H9 (cell line): Measurements from ENCODE around the gene KCNK16. TPM values are rescaled to one million over a fixed set of nuclear protein-coding genes. Genes with fewer than 3 reads are reported as not detected.

Experiments
- DNase-seq: peaks from one replicate; pipeline ENCODE4 v3.0.0-alpha.2; 2017
- H2AFZ ChIP-seq: one replicate; pipeline ENCODE4 v1.6.1; 2013; ENCODE audit warnings: mild to moderate bottlenecking, low read length, control low read depth, moderate library complexity
- H2AK5ac ChIP-seq: 2 replicates; pipeline ENCODE4 v1.6.1; 2013; ENCODE audit warnings: low read length, control low read depth, mixed read lengths; ENCODE audit not compliant: insufficient read length
- H2BK120ac ChIP-seq: one replicate; pipeline ENCODE4 v1.6.1; 2013; ENCODE audit warnings: low read depth, mild to moderate bottlenecking, low read length, control low read depth, inconsistent platforms; ENCODE audit not compliant: poor library complexity, severe bottlenecking
- H2BK12ac ChIP-seq: 2 replicates; pipeline ENCODE4 v1.6.1; 2013; ENCODE audit warnings: low read length, control low read depth, mixed read lengths, low read depth; ENCODE audit not compliant: insufficient read length
- H2BK15ac ChIP-seq: 2 replicates; pipeline ENCODE4 v1.6.1; 2013; ENCODE audit warnings: low read depth, low read length, control low read depth
- H2BK20ac ChIP-seq: one replicate; pipeline ENCODE4 v1.6.1; 2013; ENCODE audit warnings: low read depth, mild to moderate bottlenecking, low read length, control low read depth, inconsistent platforms; ENCODE audit not compliant: poor library complexity, severe bottlenecking
- H2BK5ac ChIP-seq: 2 replicates; pipeline ENCODE4 v1.6.1; 2013; ENCODE audit warnings: low read length, control low read depth, mixed read lengths; ENCODE audit not compliant: insufficient read length
- H3K14ac ChIP-seq: 2 replicates; pipeline ENCODE4 v1.6.1; 2013; ENCODE audit warnings: low read length, control low read depth; ENCODE audit not compliant: insufficient read depth
- H3K18ac ChIP-seq: 2 replicates; pipeline ENCODE4 v1.6.1; 2013; ENCODE audit warnings: low read depth, mild to moderate bottlenecking, mixed read lengths, low read length, control low read depth; ENCODE audit not compliant: insufficient read length
- H3K23ac ChIP-seq: 2 replicates; pipeline ENCODE4 v1.6.1; 2013; ENCODE audit warnings: low read length, control low read depth, mixed read lengths, low read depth; ENCODE audit not compliant: insufficient read length
- H3K23me2 ChIP-seq: 2 replicates; pipeline ENCODE4 v1.6.1; 2013; ENCODE audit warnings: low read depth, mild to moderate bottlenecking, mixed read lengths, low read length, control low read depth; ENCODE audit not compliant: insufficient read length, poor library complexity, severe bottlenecking
- H3K27ac ChIP-seq: 2 replicates; pipeline ENCODE4 v1.5.1; 2013; ENCODE audit warnings: low read length, control low read depth, mixed read lengths, low read depth; ENCODE audit not compliant: insufficient read length
- H3K27me3 ChIP-seq: 2 replicates; pipeline ENCODE4 v1.6.1; 2013; ENCODE audit warnings: low read length, control low read depth, inconsistent platforms; ENCODE audit not compliant: insufficient read depth
- H3K4ac ChIP-seq: 2 replicates; pipeline ENCODE4 v1.6.1; 2013; ENCODE audit warnings: low read depth, mild to moderate bottlenecking, control low read depth, inconsistent platforms, low read length, moderate library complexity
- H3K4me1 ChIP-seq: 2 replicates; pipeline ENCODE4 v1.6.1; 2013; ENCODE audit warnings: low read length, control low read depth, inconsistent platforms; ENCODE audit not compliant: insufficient read depth
- H3K4me2 ChIP-seq: 2 replicates; pipeline ENCODE4 v1.6.1; 2013; ENCODE audit warnings: low read length, control low read depth, mixed read lengths; ENCODE audit not compliant: insufficient read length, insufficient read depth
- H3K56ac ChIP-seq: 2 replicates; pipeline ENCODE4 v1.6.1; 2013; ENCODE audit warnings: low read depth, mild to moderate bottlenecking, mixed read lengths, low read length, control low read depth; ENCODE audit not compliant: insufficient read length
- H3K79me1 ChIP-seq: 2 replicates; pipeline ENCODE4 v1.6.1; 2013; ENCODE audit warnings: low read depth, mild to moderate bottlenecking, moderate library complexity, low read length, control low read depth, inconsistent platforms; ENCODE audit not compliant: insufficient read depth, poor library complexity, severe bottlenecking
- H3K79me2 ChIP-seq: 2 replicates; pipeline ENCODE4 v1.6.1; 2013; ENCODE audit warnings: low read length, control low read depth, inconsistent platforms; ENCODE audit not compliant: insufficient read depth
- H3K9ac ChIP-seq: 2 replicates; pipeline ENCODE4 v1.6.1; 2013; ENCODE audit warnings: low read length, control low read depth, mixed read lengths; ENCODE audit not compliant: insufficient read length; ENCODE audit errors: extremely low read depth
- H3K9me3 ChIP-seq: one replicate; pipeline ENCODE4 v1.6.1; 2013; ENCODE audit warnings: low read depth, low read length, inconsistent platforms; ENCODE audit not compliant: control insufficient read depth
- H3T11ph ChIP-seq: one replicate; pipeline ENCODE4 v1.6.1; 2013; ENCODE audit warnings: mild to moderate bottlenecking, low read length, control low read depth, inconsistent platforms
- H4K20me1 ChIP-seq: one replicate; pipeline ENCODE4 v1.6.1; 2013; ENCODE audit not compliant: control insufficient read depth, insufficient read length, insufficient read depth
- H4K5ac ChIP-seq: 2 replicates; pipeline ENCODE4 v1.6.1; 2013; ENCODE audit warnings: low read depth, mild to moderate bottlenecking, mixed read lengths, low read length, control low read depth; ENCODE audit not compliant: insufficient read length
- H4K8ac ChIP-seq: replicated peaks from 2 replicates; pipeline ENCODE4 v1.6.1; 2013; ENCODE audit warnings: low read length, control low read depth, mixed read lengths, low read depth; ENCODE audit not compliant: insufficient read length
- H4K91ac ChIP-seq: 2 replicates; pipeline ENCODE4 v1.6.1; 2013; ENCODE audit warnings: low read depth, mild to moderate bottlenecking, moderate library complexity, mixed read lengths, low read length, control low read depth; ENCODE audit not compliant: insufficient read length
- H3K27ac Mint-ChIP-seq, 3 experiments: 2 replicates in 2 of 3; 3 replicates in 1 of 3; pipeline ENCODE4 v1.8.0; 2020 to 2021; ENCODE audit warnings: mixed read lengths in 3 of 3, mild to moderate bottlenecking in 1 of 3, moderate library complexity in 1 of 3
- H3K27me3 Mint-ChIP-seq: 2 replicates; pipeline ENCODE4 v1.8.0; 2021; ENCODE audit warnings: low read depth, mild to moderate bottlenecking, moderate library complexity, mixed read lengths
- H3K36me3 Mint-ChIP-seq, 3 experiments: 2 replicates in 2 of 3; 3 replicates in 1 of 3; pipeline ENCODE4 v1.8.0; 2020 to 2021; ENCODE audit warnings: low read depth in 3 of 3, mixed read lengths in 3 of 3; ENCODE audit not compliant: insufficient read depth in 1 of 3
- H3K4me1 Mint-ChIP-seq, 2 experiments: 2 replicates each; pipeline ENCODE4 v1.8.0; 2020; ENCODE audit warnings: mixed read lengths in 2 of 2
- H3K4me3 Mint-ChIP-seq, 2 experiments: 2 replicates in 1 of 2; 3 replicates in 1 of 2; pipeline ENCODE4 v1.8.0; 2020 to 2021; ENCODE audit warnings: mild to moderate bottlenecking in 2 of 2, mixed read lengths in 2 of 2, moderate library complexity in 1 of 2
- H3K9me3 Mint-ChIP-seq, 2 experiments: 2 replicates in 1 of 2; 3 replicates in 1 of 2; pipeline ENCODE4 v1.8.0; 2020; ENCODE audit warnings: mild to moderate bottlenecking in 2 of 2, mixed read lengths in 2 of 2, moderate library complexity in 1 of 2
- CTCF ChIP-seq: fragments of 200-600 bp; sonication (generic); conservative IDR thresholded peaks from 3 replicates; pipeline ENCODE4 v1.8.0; 2021; ENCODE audit warnings: antibody characterized with exemption, mild to moderate bottlenecking
- WGBS: extraction: QIAGEN DNeasy Blood & Tissue Kit; methylation state at CpG from one replicate; pipeline ENCODE4 v1.1.7; 2013; ENCODE audit warnings: missing lambda C conversion rate, low lambda C conversion rate, mixed read lengths; ENCODE audit not compliant: insufficient read length; ENCODE audit errors: extremely low coverage; 5-methylcytosine and 5-hydroxymethylcytosine counted together
- total RNA-seq: library from RNA; stranded (reverse); gene quantifications from 2 replicates; pipeline ENCODE4 v1.2.1, GENCODE V29; 2021

KCNK16 gene
- total RNA-seq, 1 experiment from 2014 or later, result not detected

DNA sequence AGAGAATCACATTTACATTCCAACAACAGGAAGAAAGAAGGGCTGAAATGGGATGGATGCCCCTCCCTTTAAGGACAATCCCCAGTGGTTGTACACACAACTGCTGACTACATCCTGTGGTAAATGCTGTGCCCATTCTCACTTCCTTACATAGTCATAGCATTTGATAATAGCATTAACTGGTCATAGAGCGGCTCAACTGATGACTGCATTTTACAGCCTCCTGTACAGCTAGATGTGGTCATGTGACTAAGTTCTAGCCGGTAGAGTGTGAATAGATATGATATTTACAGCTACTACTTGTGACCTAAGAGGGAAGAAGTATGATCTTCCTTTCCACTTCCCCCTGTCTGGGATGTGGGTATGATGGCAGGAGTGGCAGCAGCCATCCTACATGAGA is 33.0 kb downstream of the KCNK16 start:
- Histone ChIP-seq H2BK15ac (no peak overlapping the region), H2BK20ac (no peak overlapping the region), H3K9ac (no peak overlapping the region), H3K4me1 (peaks cover 10% of the 10 kb centered on the region), H3K9me3 (no peaks in the 10 kb centered on the region), H3K27me3 (no peaks in the 10 kb centered on the region; the same call in 1 of the 2 replicates), H3K4ac (no peak overlapping the region), H4K5ac (no peak overlapping the region), H2AFZ (no peak overlapping the region), H3K56ac (no peak overlapping the region), H4K8ac (no peak overlapping the region), H2BK120ac (no peak overlapping the region), H3K4me2 (no peak overlapping the region), H2AK5ac (no peak overlapping the region), H2BK5ac (no peak overlapping the region), H3K79me2 (no peaks in the 10 kb centered on the region), H3K27ac (no peak overlapping the region), H3K23ac (no peak overlapping the region), H4K20me1 (no peaks in the 10 kb centered on the region), H2BK12ac (no peak overlapping the region), H3K18ac (no peak overlapping the region), H3K23me2 (no peaks in the 10 kb centered on the region), H3T11ph (no peak overlapping the region), H4K91ac (no peak overlapping the region), H3K79me1 (no peaks in the 10 kb centered on the region), H3K14ac (no peak overlapping the region)
- no peak overlapping the region for H3K27ac Mint-ChIP-seq
- no peaks in the 10 kb centered on the region; a peak in 1 of 7 replicates for H3K36me3 Mint-ChIP-seq
- WGBS, result no CpG with 5 or more reads among the region's 2 CpGs
- no peak overlapping the region for H3K4me3 Mint-ChIP-seq
- DNase-seq, result no peak
- H3K27me3 Mint-ChIP-seq, result peaks cover 17% of the 10 kb centered on the region
- no peaks in the 10 kb centered on the region; a peak in 2 of 5 replicates for H3K9me3 Mint-ChIP-seq
- peaks cover 44 to 49% of the 10 kb centered on the region in 2 experiments for H3K4me1 Mint-ChIP-seq
- no peak for TF ChIP-seq CTCF
